HL-60 (cell line): ENCODE results near the gene SLC22A4.

Experiments used
- DNase-seq, 2 experiments: peaks; one replicate each; pipeline ENCODE4 v3.0.0-alpha.2; 2010 to 2020; ENCODE audit warnings: low read depth in 1 of 2, low spot score in 1 of 2
- H3K27ac ChIP-seq: fragments of 250-450 bp; sonication (Bioruptor Pico); replicated peaks from 2 replicates; pipeline ENCODE4 v1.5.1; 2020; ENCODE audit warnings: mild to moderate bottlenecking, moderate library complexity
- H3K27me3 ChIP-seq: fragments of 250-450 bp; sonication (Bioruptor Pico); 2 replicates; pipeline ENCODE4 v1.5.1; 2021; ENCODE audit warnings: mild to moderate bottlenecking, moderate library complexity; ENCODE audit not compliant: insufficient read depth, poor library complexity, severe bottlenecking
- H3K4me3 ChIP-seq: replicated peaks from 2 replicates; pipeline ENCODE4 v1.5.1; 2011; ENCODE audit warnings: mild to moderate bottlenecking, control low read depth, low read length; ENCODE audit not compliant: insufficient read depth
- CTCF ChIP-seq: IDR thresholded peaks from one replicate; pipeline ENCODE4 v1.5.1; 2011; ENCODE audit warnings: low read length, control low read depth, inconsistent platforms; ENCODE audit not compliant: insufficient read depth
- GABPA ChIP-seq: IDR thresholded peaks from 2 replicates; pipeline ENCODE4 v1.6.1; 2012; ENCODE audit warnings: low read depth
- POLR2AphosphoS5 ChIP-seq: IDR thresholded peaks from 2 replicates; pipeline ENCODE4 v1.6.1; 2012; ENCODE audit warnings: low read depth
- SPI1 ChIP-seq: IDR thresholded peaks from 2 replicates; pipeline ENCODE4 v1.6.1; 2012; ENCODE audit warnings: low read depth, mild to moderate bottlenecking, borderline replicate concordance
- TF ChIP-seq, protein P1 (sequence below): IDR thresholded peaks from 2 replicates; pipeline ENCODE4 v1.6.1; 2012; ENCODE audit warnings: low read depth; ENCODE audit not compliant: insufficient replicate concordance

SLC22A4 gene

DNA sequence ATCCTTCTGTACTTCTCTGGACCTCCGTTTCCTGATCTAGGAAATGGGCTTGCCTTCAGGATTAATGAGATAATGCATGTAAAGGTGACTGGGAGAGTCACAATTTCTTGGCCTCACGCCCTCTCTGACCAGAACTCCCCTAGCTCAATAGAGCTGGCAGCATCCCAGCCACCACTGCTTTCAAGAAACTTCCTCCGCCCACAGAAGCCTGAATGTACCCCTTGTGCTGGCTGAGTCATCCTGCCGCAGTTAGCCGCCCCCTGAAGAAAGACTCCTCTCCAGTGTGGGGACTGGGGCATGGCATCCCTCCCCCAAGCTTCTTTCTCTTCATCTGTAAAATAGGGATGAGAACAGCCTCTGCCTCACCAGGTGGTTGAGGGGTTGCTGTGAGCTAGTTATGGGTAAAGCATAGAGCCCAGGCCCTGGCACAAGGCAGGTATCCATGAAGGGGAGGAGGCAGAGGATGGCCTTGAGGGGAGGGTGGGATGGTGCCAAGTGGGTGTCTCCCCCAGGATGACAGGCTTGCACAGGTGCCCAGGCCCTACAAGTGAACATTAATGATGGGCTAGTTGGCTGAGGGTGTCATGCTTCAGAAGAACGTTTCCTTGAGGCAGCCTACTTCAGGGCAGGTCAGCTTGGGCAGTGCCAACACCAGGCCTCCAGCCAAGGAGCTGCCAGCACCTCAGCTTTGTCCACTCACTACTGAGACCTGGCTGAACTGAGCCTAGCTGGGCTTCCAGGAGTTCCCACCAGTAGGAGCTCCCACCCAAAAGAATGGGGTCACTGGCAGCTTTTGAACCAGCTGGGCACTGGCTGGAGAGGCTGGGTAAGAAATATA lies 33.3 kb upstream of the SLC22A4 start:
- H3K27me3 ChIP-seq: no peaks in the 10 kb centered on the region
- no peak overlapping the region for H3K27ac ChIP-seq
- no peak for DNase-seq
- TF ChIP-seq GABPA (no peak), CTCF (no peak), POLR2AphosphoS5 (no peak)
- no peak overlapping the region for H3K4me3 ChIP-seq

DNA sequence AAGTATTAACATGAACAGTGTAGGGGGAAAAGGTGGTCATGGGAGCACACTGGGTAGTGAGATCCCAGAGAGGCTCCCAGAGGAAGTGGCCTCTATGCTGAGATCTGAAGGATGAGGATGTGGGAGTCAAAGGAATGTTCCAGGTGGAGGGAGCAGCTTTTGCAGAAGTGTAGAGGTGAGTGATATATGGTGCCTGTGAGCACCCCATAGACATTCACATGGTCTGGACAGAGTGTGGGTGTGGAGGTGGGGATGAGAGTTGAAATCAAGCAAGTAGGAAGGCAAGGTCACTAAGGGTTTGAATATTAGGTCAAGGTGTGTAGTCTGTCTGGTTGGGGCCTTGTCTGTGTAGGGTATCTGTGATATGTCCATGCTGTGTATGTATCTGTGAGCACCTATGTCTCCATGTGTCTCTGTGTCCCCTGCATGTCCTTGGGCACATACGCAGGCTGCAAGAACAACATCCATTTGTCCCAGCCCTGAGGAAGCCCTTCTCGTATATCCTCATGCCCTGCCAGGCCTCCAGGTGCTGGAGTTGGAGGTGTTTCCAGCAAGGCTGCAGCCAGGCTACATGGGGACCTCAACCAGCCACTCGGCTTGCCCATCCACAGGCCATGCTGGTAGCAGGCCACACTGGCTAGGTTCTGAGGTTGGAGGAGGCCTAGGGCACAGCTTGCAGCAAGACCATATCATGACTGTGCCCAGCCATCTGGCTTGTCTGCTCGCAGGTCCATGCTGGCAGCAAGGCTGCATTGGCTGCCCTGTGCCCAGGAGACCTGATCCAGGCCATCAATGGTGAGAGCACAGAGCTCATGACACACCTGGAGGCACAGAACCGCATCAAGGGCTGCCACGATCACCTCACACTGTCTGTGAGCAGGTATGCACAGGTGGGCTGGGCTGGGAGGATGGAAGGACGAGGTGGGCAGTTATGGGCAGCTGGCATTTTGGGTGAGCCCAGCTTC lies 32.0 kb upstream of the SLC22A4 start:
- Histone ChIP-seq H3K27ac (no peak overlapping the region), H3K4me3 (no peak overlapping the region), H3K27me3 (no peaks in the 10 kb centered on the region)
- TF ChIP-seq POLR2AphosphoS5 (no peak), GABPA (no peak), SPI1 (no peak), CTCF (no peak)
- TF ChIP-seq, protein P1, sequence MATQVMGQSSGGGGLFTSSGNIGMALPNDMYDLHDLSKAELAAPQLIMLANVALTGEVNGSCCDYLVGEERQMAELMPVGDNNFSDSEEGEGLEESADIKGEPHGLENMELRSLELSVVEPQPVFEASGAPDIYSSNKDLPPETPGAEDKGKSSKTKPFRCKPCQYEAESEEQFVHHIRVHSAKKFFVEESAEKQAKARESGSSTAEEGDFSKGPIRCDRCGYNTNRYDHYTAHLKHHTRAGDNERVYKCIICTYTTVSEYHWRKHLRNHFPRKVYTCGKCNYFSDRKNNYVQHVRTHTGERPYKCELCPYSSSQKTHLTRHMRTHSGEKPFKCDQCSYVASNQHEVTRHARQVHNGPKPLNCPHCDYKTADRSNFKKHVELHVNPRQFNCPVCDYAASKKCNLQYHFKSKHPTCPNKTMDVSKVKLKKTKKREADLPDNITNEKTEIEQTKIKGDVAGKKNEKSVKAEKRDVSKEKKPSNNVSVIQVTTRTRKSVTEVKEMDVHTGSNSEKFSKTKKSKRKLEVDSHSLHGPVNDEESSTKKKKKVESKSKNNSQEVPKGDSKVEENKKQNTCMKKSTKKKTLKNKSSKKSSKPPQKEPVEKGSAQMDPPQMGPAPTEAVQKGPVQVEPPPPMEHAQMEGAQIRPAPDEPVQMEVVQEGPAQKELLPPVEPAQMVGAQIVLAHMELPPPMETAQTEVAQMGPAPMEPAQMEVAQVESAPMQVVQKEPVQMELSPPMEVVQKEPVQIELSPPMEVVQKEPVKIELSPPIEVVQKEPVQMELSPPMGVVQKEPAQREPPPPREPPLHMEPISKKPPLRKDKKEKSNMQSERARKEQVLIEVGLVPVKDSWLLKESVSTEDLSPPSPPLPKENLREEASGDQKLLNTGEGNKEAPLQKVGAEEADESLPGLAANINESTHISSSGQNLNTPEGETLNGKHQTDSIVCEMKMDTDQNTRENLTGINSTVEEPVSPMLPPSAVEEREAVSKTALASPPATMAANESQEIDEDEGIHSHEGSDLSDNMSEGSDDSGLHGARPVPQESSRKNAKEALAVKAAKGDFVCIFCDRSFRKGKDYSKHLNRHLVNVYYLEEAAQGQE: no peak
- no peak for DNase-seq

- TF ChIP-seq SPI1 (no peak), GABPA (no peak), CTCF (no peak), POLR2AphosphoS5 (no peak)
- TF ChIP-seq, protein P1: no peak
- Histone ChIP-seq H3K27ac (no peak overlapping the region), H3K4me3 (no peak overlapping the region), H3K27me3 (no peaks in the 10 kb centered on the region)
- DNase-seq: no peak
Measured at GRCh38 chr5:132262882-132263547, 31.2 kb upstream of the SLC22A4 start.
